GM10248 (cell line): ENCODE results near the gene LRRC66.

Source experiments
- CTCF ChIA-PET: fragments of 300-600 bp; sonication (Branson Sonifier 250); formaldehyde crosslinking; extraction: SDS; loops from one replicate; lab custom pipeline; 2021; ENCODE audit warnings: antibody characterized with exemption; lab: Yijun Ruan, JAX
- POLR2A ChIA-PET: fragments of 350-650 bp; sonication (Branson Sonifier 250); formaldehyde crosslinking; extraction: SDS; loops from one replicate; lab custom pipeline; 2020; ENCODE audit warnings: antibody characterized with exemption; lab: Yijun Ruan, JAX
- DNase-seq: peaks from one replicate; pipeline ENCODE4 v3.0.0; 2012; ENCODE audit errors: extremely low spot score
- CTCF ChIP-seq: IDR thresholded peaks from 2 replicates; pipeline ENCODE4 v1.5.1; 2012; ENCODE audit warnings: mild to moderate bottlenecking, low read depth; ENCODE audit errors: extremely low read depth, missing control alignments, control extremely low read depth

LRRC66 gene

DNA sequence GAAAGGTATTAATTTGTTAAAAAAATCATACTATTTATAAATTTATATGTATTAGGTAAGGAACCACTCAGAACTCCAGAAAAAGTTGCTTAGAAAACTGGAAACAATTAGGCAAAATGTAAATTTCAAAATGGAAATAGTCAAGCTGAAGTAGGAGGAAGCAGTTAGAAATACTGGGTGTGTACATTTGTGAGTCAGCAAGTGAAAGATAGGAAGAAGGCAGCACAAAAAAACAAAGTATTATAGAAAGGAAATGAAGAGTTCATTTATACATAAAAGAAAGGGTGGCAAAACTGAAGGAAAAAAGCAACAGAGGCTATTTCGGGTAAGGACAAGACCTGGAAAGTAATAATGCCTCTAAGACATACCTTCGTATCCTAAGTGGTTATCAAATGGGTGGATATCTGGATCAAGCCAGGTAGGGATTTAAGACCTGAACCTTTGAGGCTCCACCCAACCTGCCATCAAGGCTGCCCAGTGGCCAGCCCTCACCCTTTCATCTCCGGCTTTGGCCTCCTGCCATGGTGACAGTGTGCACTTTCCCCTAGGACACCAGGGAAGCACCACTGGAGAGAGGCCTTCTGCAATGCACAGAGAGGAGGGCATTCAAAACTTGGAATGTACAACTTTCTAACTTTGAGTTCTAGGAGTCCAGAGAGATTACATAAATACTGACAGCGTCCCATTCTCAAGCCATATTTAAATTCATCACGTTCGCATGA is at the start of gene LRRC66:
Gene LRRC66, minus strand, starts transcription at position 428 of the 722 bp plus-strand sequence. CDS start 2,750 bp downstream, outside the sequence.
- CTCF ChIA-PET: interaction anchor here (1.2 to 1.9 kb wide), 2 partner anchors 122 to 124 kb away, joined by 3 to 4 read pairs; no protein-coding TSS in a partner anchor
- TF ChIP-seq CTCF: no peak
- no peak for DNase-seq
- POLR2A ChIA-PET: no interaction called here

DNA sequence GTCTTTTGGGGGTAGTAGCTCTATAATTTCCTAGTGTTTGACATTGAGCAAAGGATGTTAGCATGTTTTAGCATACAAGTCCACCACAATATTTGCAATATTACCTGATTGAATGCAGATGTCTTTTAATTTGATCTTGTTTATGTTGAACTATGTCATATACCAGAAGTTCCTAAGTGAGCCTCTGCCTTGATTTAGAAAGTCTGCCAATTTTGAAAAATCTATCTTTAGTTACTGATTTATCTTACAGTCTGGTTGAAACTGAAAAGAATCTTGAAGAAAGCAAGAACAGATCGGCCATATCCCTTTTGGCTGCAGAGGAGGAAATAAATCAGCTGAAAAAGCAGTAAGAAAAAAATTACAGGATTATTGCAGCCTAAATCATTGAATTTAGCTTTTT is 49.4 kb upstream of the LRRC66 start:
- ChIA-PET POLR2A (no interaction called here), CTCF (no interaction called here)
- DNase-seq: no peak
- no peak for TF ChIP-seq CTCF

DNA sequence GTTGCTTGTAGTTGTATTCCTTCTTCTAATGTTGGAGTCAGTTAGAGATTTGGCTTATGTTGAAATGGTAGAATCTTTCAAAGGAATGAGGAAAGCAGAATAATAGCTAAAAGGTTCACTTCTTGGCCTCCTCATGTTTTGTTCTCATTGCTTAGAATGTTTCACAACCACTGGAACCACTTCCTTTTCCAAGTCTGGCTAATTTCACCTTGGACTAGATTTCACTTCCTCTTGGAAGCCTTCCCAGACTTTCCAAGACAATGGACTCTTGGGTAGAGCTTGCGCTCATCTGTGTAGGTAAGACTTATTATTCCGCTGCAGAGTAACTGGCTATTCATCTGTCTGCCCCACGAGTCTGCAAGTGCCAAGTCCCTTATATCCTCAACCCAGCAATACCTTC is 39.2 kb upstream of the LRRC66 start:
- CTCF ChIA-PET: interaction anchor here (1.2 to 1.3 kb wide), 2 partner anchors 14 to 25 kb away, joined by 3 read pairs; no protein-coding TSS in a partner anchor

GRCh38 chr4:52058275-52058674 is 38.1 kb upstream of the LRRC66 start:
- DNase-seq: no peak
- ChIA-PET CTCF (interaction anchor here (1.2 to 1.3 kb wide), 2 partner anchors 15 to 26 kb away, joined by 3 read pairs; no protein-coding TSS in a partner anchor), POLR2A (no interaction called here)
- TF ChIP-seq CTCF: no peak

More for the DNA sequence above, 39.2 kb upstream of the LRRC66 start:
- TF ChIP-seq CTCF: no peak
- POLR2A ChIA-PET: no interaction called here
- DNase-seq: no peak

GRCh38 chr4:52057196-52057595 is 37.0 kb upstream of the LRRC66 start:
- TF ChIP-seq CTCF: no peak
- no peak for DNase-seq
- ChIA-PET POLR2A (no interaction called here), CTCF (interaction anchor here (0.7 to 1.9 kb wide), 3 partner anchors 12 to 225 kb away, joined by 3 to 5 read pairs (median 4); no protein-coding TSS in a partner anchor)

- DNase-seq: no peak
- ChIA-PET POLR2A (no interaction called here), CTCF (interaction anchor here (1.6 kb wide), 1 partner anchor 11 kb away, joined by 4 read pairs; no protein-coding TSS in a partner anchor)
- no peak for TF ChIP-seq CTCF
Observed at GRCh38 chr4:52054254-52054653, 34.1 kb upstream of the LRRC66 start.
